ENCODE measurements around the gene ZNF718.
A peak's percentile ranks its signal among the peaks of the same experiment; 100 is the strongest.
"Not testable (repeated sequence)": the region's sequence is repeated elsewhere in the genome, so short reads cannot be mapped to it uniquely, and the experiment has no call there.

The ZNF718 gene

GRCh38 chr4:121408-122084, 2.8 kb upstream of the ZNF718 start:
- TF ChIP-seq CTCF (IDR thresholded peaks at IDR 0.05; ENCODE audit: low read depth, low read length, missing control alignments) = no peak
- no peak for DNase-seq (ENCODE audit: low read depth)
- H3K4me3 ChIP-seq (ENCODE audit: low read depth, low read length) = no peak overlapping the region

- DNase-seq (ENCODE audit: low read depth) = not testable (repeated sequence)
- H3K4me3 ChIP-seq (ENCODE audit: low read depth, low read length) = peak overlapping the region; percentile 60
Observed at GRCh38 chr4:123922-124274, 403 bp upstream of the ZNF718 start.

- DNase-seq (ENCODE audit: low read depth) = no peak
- no peak for TF ChIP-seq CTCF (IDR thresholded peaks at IDR 0.05; ENCODE audit: low read depth, low read length, missing control alignments)
- peak overlapping the region; percentile 60 for H3K4me3 ChIP-seq (ENCODE audit: low read depth, low read length)
Observed at GRCh38 chr4:125091-125771, 930 bp downstream of the ZNF718 start.

GRCh38 chr4:125833-126232, 1.5 kb downstream of the ZNF718 start:
- no peak for DNase-seq (ENCODE audit: low read depth)
- TF ChIP-seq CTCF (IDR thresholded peaks at IDR 0.05; ENCODE audit: low read depth, low read length, missing control alignments) = no peak
- peak overlapping the region; percentile 60 for H3K4me3 ChIP-seq (ENCODE audit: low read depth, low read length)

- no peak for DNase-seq (ENCODE audit: low read depth)
- H3K4me3 ChIP-seq (ENCODE audit: low read depth, low read length) = no peak overlapping the region
- no peak for TF ChIP-seq CTCF (IDR thresholded peaks at IDR 0.05; ENCODE audit: low read depth, low read length, missing control alignments)
Observed at GRCh38 chr4:132483-132882, 8.2 kb downstream of the ZNF718 start.

GRCh38 chr4:138935-139334, 14.6 kb downstream of the ZNF718 start:
- DNase-seq (ENCODE audit: low read depth) = no peak
- no peak overlapping the region for H3K4me3 ChIP-seq (ENCODE audit: low read depth, low read length)
- no peak for TF ChIP-seq CTCF (IDR thresholded peaks at IDR 0.05; ENCODE audit: low read depth, low read length, missing control alignments)

- H3K4me3 ChIP-seq (ENCODE audit: low read depth, low read length) = no peak overlapping the region
- no peak for TF ChIP-seq CTCF (IDR thresholded peaks at IDR 0.05; ENCODE audit: low read depth, low read length, missing control alignments)
- DNase-seq (ENCODE audit: low read depth) = no peak
Observed at GRCh38 chr4:139691-140090, 15.4 kb downstream of the ZNF718 start.
